Endodermal cell (in vitro differentiated cells): ENCODE data around the gene CACNB1. TPM values are rescaled to one million over a fixed set of nuclear protein-coding genes. Genes with fewer than 3 reads are reported as not detected.

Experiments used
- DNase-seq: peaks from one replicate; pipeline ENCODE4 v3.0.0-alpha.2; 2017
- H3K27ac ChIP-seq: 2 replicates; pipeline ENCODE4 v1.5.1; 2013; ENCODE audit warnings: mild to moderate bottlenecking, low read depth, low read length, moderate library complexity
- H3K27me3 ChIP-seq: 2 replicates; pipeline ENCODE4 v1.6.1; 2013; ENCODE audit warnings: mild to moderate bottlenecking, low read length, moderate library complexity; ENCODE audit not compliant: insufficient read depth, control insufficient read depth, poor library complexity, severe bottlenecking
- H3K36me3 ChIP-seq: 2 replicates; pipeline ENCODE4 v1.7.0; 2013; ENCODE audit warnings: mild to moderate bottlenecking, low read length, moderate library complexity; ENCODE audit not compliant: control insufficient read depth, insufficient read depth
- H3K4me1 ChIP-seq: one replicate; pipeline ENCODE4 v1.7.0; 2013; ENCODE audit warnings: low read length; ENCODE audit not compliant: control insufficient read depth, insufficient read depth
- H3K4me3 ChIP-seq: 2 replicates; pipeline ENCODE4 v1.5.1; 2013; ENCODE audit warnings: mild to moderate bottlenecking, low read length, moderate library complexity
- H3K9ac ChIP-seq: 2 replicates; pipeline ENCODE4 v1.6.1; 2013; ENCODE audit warnings: mild to moderate bottlenecking, low read length, moderate library complexity; ENCODE audit not compliant: poor library complexity, severe bottlenecking; ENCODE audit errors: extremely low read depth
- H3K9me3 ChIP-seq: 2 replicates; pipeline ENCODE4 v1.6.1; 2013; ENCODE audit warnings: mild to moderate bottlenecking, low read length, moderate library complexity; ENCODE audit not compliant: control insufficient read depth
- H3K27ac Mint-ChIP-seq: 2 replicates; pipeline ENCODE4 v1.8.0; 2020; ENCODE audit warnings: mixed read lengths
- H3K27me3 Mint-ChIP-seq: 2 replicates; pipeline ENCODE4 v1.8.0; 2021; ENCODE audit warnings: mild to moderate bottlenecking, mixed read lengths; ENCODE audit not compliant: insufficient read depth
- H3K36me3 Mint-ChIP-seq: 2 replicates; pipeline ENCODE4 v1.8.0; 2020; ENCODE audit warnings: low read depth, mixed read lengths
- H3K4me1 Mint-ChIP-seq: 2 replicates; pipeline ENCODE4 v1.8.0; 2020; ENCODE audit warnings: mixed read lengths
- H3K4me3 Mint-ChIP-seq: 2 replicates; pipeline ENCODE4 v1.8.0; 2020; ENCODE audit warnings: mild to moderate bottlenecking, moderate library complexity, mixed read lengths
- H3K9me3 Mint-ChIP-seq: 2 replicates; pipeline ENCODE4 v1.8.0; 2020; ENCODE audit warnings: mild to moderate bottlenecking, mixed read lengths
- WGBS, 2 experiments: methylation state at CpG; one replicate each; pipeline versions ENCODE4 v1.1.5 to v1.1.7; 2013; ENCODE audit warnings: missing lambda C conversion rate in 2 of 2, mixed read lengths in 1 of 2; ENCODE audit not compliant: insufficient coverage in 1 of 2, insufficient read length in 1 of 2; 5-methylcytosine and 5-hydroxymethylcytosine counted together
- total RNA-seq, 2 donors: library from RNA; stranded (reverse); fragmentation: NEBNext Ultra II Directional in 1 of 2; extraction: Animal tissue kit (Norgen Biotek cat#: 25700) in 1 of 2; gene quantifications; 2 replicates in 1 of 2; 3 replicates in 1 of 2; pipeline ENCODE4 v1.2.1, GENCODE V29; 2021
- TF ChIP-seq, protein P1 (sequence below): fragments of 200-600 bp; sonication (generic); conservative IDR thresholded peaks from 2 replicates; pipeline ENCODE4 v1.5.0; 2021; ENCODE audit warnings: antibody characterized with exemption, mild to moderate bottlenecking

CACNB1 gene
- total RNA-seq, 2 donors from 2014 or later: 12.2 to 13.2 TPM

DNA sequence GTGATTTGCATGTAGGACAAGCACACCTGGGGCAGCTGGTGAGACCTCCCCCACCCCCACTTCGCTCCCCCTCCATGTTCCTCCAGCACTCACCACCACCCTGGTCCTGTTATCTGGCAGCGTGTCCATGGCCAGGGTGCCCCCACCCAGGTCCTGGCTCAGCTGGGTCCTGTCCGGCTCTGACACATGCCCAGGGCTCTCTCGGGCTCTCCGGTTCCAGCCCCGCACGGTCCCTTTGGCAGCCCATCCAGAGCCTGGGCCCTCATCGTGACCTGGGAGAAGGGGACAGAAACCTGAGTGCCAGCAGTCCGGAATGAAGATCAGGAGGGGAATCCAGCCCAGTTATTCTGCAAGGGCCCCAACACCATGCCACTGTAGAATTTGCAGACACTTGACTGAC lies 57.9 kb downstream of the CACNB1 start:
- H3K4me3 ChIP-seq: no peak overlapping the region
- Mint-ChIP-seq H3K9me3 (peaks cover 3% of the 10 kb centered on the region), H3K27me3 (no peaks in the 10 kb centered on the region), H3K4me3 (no peak overlapping the region), H3K4me1 (no peaks in the 10 kb centered on the region), H3K36me3 (no peaks in the 10 kb centered on the region), H3K27ac (no peak overlapping the region)
- no peak overlapping the region for H3K9ac ChIP-seq
- H3K27me3 ChIP-seq: no peaks in the 10 kb centered on the region
- no peak for DNase-seq
- no peaks in the 10 kb centered on the region for H3K36me3 ChIP-seq
- H3K9me3 ChIP-seq: peaks cover 5% of the 10 kb centered on the region
- WGBS, 2 experiments: 91 to 92% methylated on average over 2 to 9 of the region's 9 CpGs
- no peaks in the 10 kb centered on the region for H3K4me1 ChIP-seq
- H3K27ac ChIP-seq: no peak overlapping the region
- TF ChIP-seq, protein P1, sequence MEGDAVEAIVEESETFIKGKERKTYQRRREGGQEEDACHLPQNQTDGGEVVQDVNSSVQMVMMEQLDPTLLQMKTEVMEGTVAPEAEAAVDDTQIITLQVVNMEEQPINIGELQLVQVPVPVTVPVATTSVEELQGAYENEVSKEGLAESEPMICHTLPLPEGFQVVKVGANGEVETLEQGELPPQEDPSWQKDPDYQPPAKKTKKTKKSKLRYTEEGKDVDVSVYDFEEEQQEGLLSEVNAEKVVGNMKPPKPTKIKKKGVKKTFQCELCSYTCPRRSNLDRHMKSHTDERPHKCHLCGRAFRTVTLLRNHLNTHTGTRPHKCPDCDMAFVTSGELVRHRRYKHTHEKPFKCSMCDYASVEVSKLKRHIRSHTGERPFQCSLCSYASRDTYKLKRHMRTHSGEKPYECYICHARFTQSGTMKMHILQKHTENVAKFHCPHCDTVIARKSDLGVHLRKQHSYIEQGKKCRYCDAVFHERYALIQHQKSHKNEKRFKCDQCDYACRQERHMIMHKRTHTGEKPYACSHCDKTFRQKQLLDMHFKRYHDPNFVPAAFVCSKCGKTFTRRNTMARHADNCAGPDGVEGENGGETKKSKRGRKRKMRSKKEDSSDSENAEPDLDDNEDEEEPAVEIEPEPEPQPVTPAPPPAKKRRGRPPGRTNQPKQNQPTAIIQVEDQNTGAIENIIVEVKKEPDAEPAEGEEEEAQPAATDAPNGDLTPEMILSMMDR: no peak

GRCh38 chr17:39139161-39139511 lies 58.3 kb downstream of the CACNB1 start:
- H3K27me3 ChIP-seq: no peaks in the 10 kb centered on the region
- Mint-ChIP-seq H3K36me3 (no peaks in the 10 kb centered on the region), H3K4me3 (no peak overlapping the region), H3K27ac (no peak overlapping the region), H3K9me3 (peaks cover 3% of the 10 kb centered on the region), H3K4me1 (no peaks in the 10 kb centered on the region), H3K27me3 (no peaks in the 10 kb centered on the region)
- no peak overlapping the region for H3K4me3 ChIP-seq
- DNase-seq: no peak
- H3K36me3 ChIP-seq: no peaks in the 10 kb centered on the region
- no peaks in the 10 kb centered on the region for H3K4me1 ChIP-seq
- H3K9ac ChIP-seq: no peak overlapping the region
- H3K27ac ChIP-seq: no peak overlapping the region
- TF ChIP-seq, protein P1: no peak
- peaks cover 5% of the 10 kb centered on the region for H3K9me3 ChIP-seq
- 91 to 100% methylated on average over 2 of the region's 2 CpGs for WGBS, 2 experiments

DNA sequence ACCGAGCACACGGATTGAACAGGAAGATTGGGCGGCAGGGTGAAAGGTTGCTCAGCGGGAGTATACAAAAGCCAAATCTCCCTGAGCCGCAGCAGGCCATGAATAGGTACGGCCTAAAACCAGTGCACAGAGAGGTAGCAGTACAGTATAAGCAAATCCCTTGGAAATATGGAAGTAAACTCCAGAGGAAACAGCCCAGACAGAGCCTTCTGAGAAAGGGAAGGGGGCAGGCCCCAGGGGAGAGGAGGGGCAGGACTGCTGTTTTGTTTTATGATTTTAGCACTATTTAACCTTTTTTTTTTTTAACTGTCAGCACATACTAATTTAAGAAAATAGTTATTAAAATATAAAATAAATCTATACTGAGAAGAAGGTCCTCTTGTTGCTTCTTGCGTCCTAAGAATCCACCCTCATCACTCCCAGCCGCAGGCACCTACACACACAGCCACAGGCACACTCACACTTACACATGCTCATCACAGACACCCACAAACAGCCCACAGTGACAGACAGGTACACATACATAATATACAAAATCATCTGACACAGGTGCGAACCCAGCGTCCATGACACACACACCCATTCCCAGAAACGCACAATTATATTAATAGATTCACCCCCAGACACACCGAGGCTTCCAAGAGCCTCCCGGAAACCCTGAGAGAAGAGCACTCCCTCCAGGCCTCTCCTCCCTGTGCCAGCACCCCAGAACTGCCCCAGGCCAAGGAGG lies 58.9 kb downstream of the CACNB1 start:
- H3K27me3 ChIP-seq: no peaks in the 10 kb centered on the region
- Mint-ChIP-seq H3K27ac (no peak overlapping the region), H3K27me3 (no peaks in the 10 kb centered on the region), H3K4me3 (no peak overlapping the region), H3K9me3 (peaks cover 3% of the 10 kb centered on the region), H3K36me3 (no peaks in the 10 kb centered on the region), H3K4me1 (no peaks in the 10 kb centered on the region)
- H3K9me3 ChIP-seq: peaks cover 5% of the 10 kb centered on the region
- H3K27ac ChIP-seq: no peak overlapping the region
- WGBS, 2 experiments: 94 to 97% methylated on average over 9 to 13 of the region's 13 CpGs
- H3K9ac ChIP-seq: no peak overlapping the region
- no peak overlapping the region for H3K4me3 ChIP-seq
- no peak for DNase-seq
- no peaks in the 10 kb centered on the region for H3K36me3 ChIP-seq
- TF ChIP-seq, protein P1: no peak
- H3K4me1 ChIP-seq: no peaks in the 10 kb centered on the region
